SK-N-SH (cell line): ENCODE results near the gene PRIMPOL. TPM values are rescaled to one million over a fixed set of nuclear protein-coding genes. Genes with fewer than 3 reads are reported as not detected.
"Not testable (repeated sequence)": the region's sequence is repeated elsewhere in the genome, so short reads cannot be mapped to it uniquely, and the experiment has no call there.

Source experiments
- CTCF ChIA-PET: fragments of 300-600, 350-600 bp; formaldehyde crosslinking; extraction: SDS; loops from one replicate; lab custom pipeline; 2021; lab: Yijun Ruan, JAX
- POLR2A ChIA-PET: fragments of 350-600 bp; sonication (Branson Sonifier 250); formaldehyde crosslinking; extraction: SDS; loops from one replicate; lab custom pipeline; 2020; ENCODE audit warnings: antibody characterized with exemption, inconsistent platforms; lab: Yijun Ruan, JAX
- DNase-seq: peaks from one replicate; pipeline ENCODE4 v3.0.0; 2012
- H2AFZ ChIP-seq: fragments of 200-600 bp; sonication (generic); 2 replicates; pipeline ENCODE4 v1.8.1; 2016; ENCODE audit warnings: antibody characterized with exemption, mild to moderate bottlenecking, low read depth
- H3F3A ChIP-seq: fragments of 200-600 bp; sonication (generic); replicated peaks from 2 replicates; pipeline ENCODE3; 2016; ENCODE audit warnings: antibody characterized with exemption, mild to moderate bottlenecking; ENCODE audit not compliant: insufficient read depth
- H3K27ac ChIP-seq, 2 experiments: fragments of 200-500 bp in 1 of 2; fragments of 200-600 bp in 1 of 2; sonication (Bioruptor generic) in 1 of 2; sonication (generic), shearing (Covaris generic) in 1 of 2; 2 replicates each; pipeline versions ENCODE4 v1.5.1 to v1.6.1; 2014 to 2016; ENCODE audit warnings: low read depth in 2 of 2, inconsistent platforms in 1 of 2, low read length in 1 of 2, mild to moderate bottlenecking in 1 of 2, mixed read lengths in 1 of 2
- H3K27me3 ChIP-seq: fragments of 200-600 bp; sonication (generic), shearing (Covaris generic); 2 replicates; pipeline ENCODE4 v1.6.1; 2016; ENCODE audit warnings: mixed run types; ENCODE audit not compliant: insufficient read depth
- H3K36me3 ChIP-seq, 2 experiments: fragments of 200-500 bp in 1 of 2; fragments of 200-600 bp in 1 of 2; sonication (Bioruptor generic) in 1 of 2; sonication (generic) in 1 of 2; replicated peaks in 1 of 2; 2 replicates each; pipeline versions ENCODE3 to v1.5.1; 2014 to 2016; ENCODE audit warnings: low read length in 1 of 2, mild to moderate bottlenecking in 1 of 2; ENCODE audit not compliant: insufficient read depth in 2 of 2, control insufficient read depth in 1 of 2
- H3K4me1 ChIP-seq, 2 experiments: fragments of 200-500 bp in 1 of 2; fragments of 200-600 bp in 1 of 2; sonication (Bioruptor generic) in 1 of 2; sonication (generic), shearing (Covaris generic) in 1 of 2; 2 replicates each; pipeline versions ENCODE4 v1.5.1 to v1.6.1; 2014 to 2016; ENCODE audit warnings: low read depth in 1 of 2, low read length in 1 of 2, mixed run types in 1 of 2; ENCODE audit not compliant: insufficient read depth in 2 of 2, control insufficient read depth in 1 of 2
- H3K4me2 ChIP-seq: fragments of 200-600 bp; sonication (generic), shearing (Covaris generic); 2 replicates; pipeline ENCODE4 v1.6.1; 2017; ENCODE audit warnings: mixed run types
- H3K4me3 ChIP-seq, 2 experiments: fragments of 200-500 bp in 1 of 2; fragments of 200-600 bp in 1 of 2; sonication (Bioruptor generic) in 1 of 2; sonication (generic), shearing (Covaris generic) in 1 of 2; 2 replicates each; pipeline versions ENCODE4 v1.5.1 to v1.8.1; 2014 to 2016; ENCODE audit warnings: low read depth in 2 of 2, inconsistent platforms in 1 of 2, low read length in 1 of 2, mild to moderate bottlenecking in 1 of 2, mixed read lengths in 1 of 2, moderate library complexity in 1 of 2
- H3K79me2 ChIP-seq: fragments of 200-600 bp; sonication (generic); 2 replicates; pipeline ENCODE4 v1.8.1; 2017; ENCODE audit warnings: mild to moderate bottlenecking; ENCODE audit not compliant: insufficient read depth
- H3K9ac ChIP-seq: fragments of 200-600 bp; sonication (generic); 2 replicates; pipeline ENCODE4 v1.6.1; 2017; ENCODE audit warnings: mixed run types
- H3K9me2 ChIP-seq: fragments of 200-600 bp; sonication (generic); 2 replicates; pipeline ENCODE4 v1.6.1; 2017; ENCODE audit warnings: mixed run types
- H3K9me3 ChIP-seq: fragments of 200-600 bp; sonication (generic); 2 replicates; pipeline ENCODE4 v1.6.1; 2017; ENCODE audit warnings: mixed run types, mild to moderate bottlenecking, moderate library complexity
- H4K20me1 ChIP-seq: fragments of 200-600 bp; sonication (generic); 2 replicates; pipeline ENCODE4 v1.6.1; 2017; ENCODE audit warnings: mild to moderate bottlenecking, mixed run types; ENCODE audit not compliant: insufficient read depth
- CHD2 ChIP-seq: fragments of 150-350 bp; IDR thresholded peaks from 2 replicates; pipeline ENCODE4 v1.6.1; 2018; ENCODE audit warnings: low read length; ENCODE audit not compliant: partially characterized antibody
- EZH2phosphoT487 ChIP-seq: fragments of 200-600 bp; sonication (generic); IDR thresholded peaks from 2 replicates; pipeline ENCODE4 v1.6.1; 2017; ENCODE audit warnings: low read depth, mixed run types, mild to moderate bottlenecking, antibody characterized with exemption, moderate library complexity, borderline replicate concordance
- FOSL2 ChIP-seq: IDR thresholded peaks from 2 replicates; pipeline ENCODE4 v1.4.0; 2012; ENCODE audit warnings: low read depth, mild to moderate bottlenecking, moderate library complexity, borderline replicate concordance
- GABPA ChIP-seq: IDR thresholded peaks from 2 replicates; pipeline ENCODE4 v1.4.0; 2012; ENCODE audit warnings: low read depth, mild to moderate bottlenecking
- GATA2 ChIP-seq: sonication (generic); formaldehyde crosslinking; IDR thresholded peaks from 2 replicates; pipeline ENCODE4 v1.5.0; 2020; ENCODE audit warnings: mild to moderate bottlenecking, missing genetic modification reagents
- MAX ChIP-seq: IDR thresholded peaks from 2 replicates; pipeline ENCODE4 v1.4.0; 2012; ENCODE audit warnings: low read depth
- MEF2A ChIP-seq: IDR thresholded peaks from 2 replicates; pipeline ENCODE4 v1.4.0; 2012; ENCODE audit warnings: low read depth, borderline replicate concordance
- NFIC ChIP-seq: IDR thresholded peaks from 2 replicates; pipeline ENCODE4 v1.4.0; 2012; ENCODE audit warnings: borderline replicate concordance
- POLR2AphosphoS5 ChIP-seq: IDR thresholded peaks from 2 replicates; pipeline ENCODE4 v1.6.1; 2012; ENCODE audit warnings: low read depth, low read length
- RAD21 ChIP-seq: IDR thresholded peaks from 2 replicates; pipeline ENCODE4 v1.6.1; 2012; ENCODE audit warnings: mild to moderate bottlenecking, low read length
- RCOR1 ChIP-seq: fragments of 150-350 bp; IDR thresholded peaks from 2 replicates; pipeline ENCODE4 v1.6.1; 2017; ENCODE audit warnings: antibody characterized with exemption, low read length
- TCF12 ChIP-seq: IDR thresholded peaks from 2 replicates; pipeline ENCODE4 v1.4.0; 2012
- TEAD4 ChIP-seq: IDR thresholded peaks from 2 replicates; pipeline ENCODE4 v1.4.0; 2012; ENCODE audit warnings: mild to moderate bottlenecking, borderline replicate concordance; ENCODE audit not compliant: insufficient read depth
- WGBS: methylation state at CpG from one replicate; pipeline ENCODE4 v1.1.6; 2017; ENCODE audit warnings: low lambda C conversion rate; 5-methylcytosine and 5-hydroxymethylcytosine counted together
- polyA plus RNA-seq, 3 experiments: library from polyadenylated mRNA; depleted of rRNA; stranded (reverse); fragments of >200 nt; gene quantifications; 2 replicates each; pipeline ENCODE4 v1.2.3, GENCODE V29; 2012
- TF ChIP-seq, protein P1 (sequence below): IDR thresholded peaks from 2 replicates; pipeline ENCODE4 v1.6.1; 2012; ENCODE audit warnings: mild to moderate bottlenecking, low read depth, low read length, moderate library complexity
- TF ChIP-seq, protein P2 (sequence below): fragments of 200-600 bp; sonication (generic); IDR thresholded peaks from 2 replicates; pipeline ENCODE4 v1.6.1; 2017; ENCODE audit warnings: antibody characterized with exemption, mild to moderate bottlenecking, moderate library complexity

The PRIMPOL gene
- polyA plus RNA-seq, 1 of the 3 experiments (the other 2 are of a cell fraction), result 8.0 TPM

GRCh38 chr4:184734758-184735157, 85.2 kb downstream of the PRIMPOL start:
- TF ChIP-seq POLR2AphosphoS5, result no peak
- no peaks in the 10 kb centered on the region for H3K9me3 ChIP-seq
- DNase-seq, result no peak
- H2AFZ ChIP-seq, result peak overlapping the region; percentile 69
- peak overlapping the region in 1 of 2 experiments; percentile 85; a peak in 2 of 4 replicates for H3K27ac ChIP-seq
- H3K4me1 ChIP-seq, result peaks cover 9 to 11% of the 10 kb centered on the region in 2 experiments; a peak in 3 of 4 replicates
- peaks cover 40% of the 10 kb centered on the region for H3K79me2 ChIP-seq
- POLR2A ChIA-PET, result interaction anchor here (0.8 to 1.6 kb wide), 5 partner anchors 80 to 661 kb away, joined by 3 to 5 read pairs (median 3); partner anchors contain the start of genes IRF2 and LRP2BP
- no peaks in the 10 kb centered on the region for H3F3A ChIP-seq
- CTCF ChIA-PET, result interaction anchor here (0.9 to 3.2 kb wide), 6 partner anchors 10 to 449 kb away, joined by 3 to 17 read pairs (median 7); no protein-coding TSS in a partner anchor
- H3K4me3 ChIP-seq, result peak overlapping the region; percentile 95 to 97
- 13% methylated on average over 6 of the region's 6 CpGs for WGBS
- H4K20me1 ChIP-seq, result no peaks in the 10 kb centered on the region
- peak overlapping the region; percentile 64 for H3K4me2 ChIP-seq
- peak overlapping the region; percentile 43; the same call in 1 of the 2 replicates for H3K9ac ChIP-seq
- H3K36me3 ChIP-seq, result peaks cover 0 to 1% of the 10 kb centered on the region in 2 experiments
- no peaks in the 10 kb centered on the region for H3K27me3 ChIP-seq
- H3K9me2 ChIP-seq, result no peaks in the 10 kb centered on the region

GRCh38 chr4:184739575-184739974, 90.0 kb downstream of the PRIMPOL start:
- H3K4me1 ChIP-seq, H3K27me3 ChIP-seq, H3K79me2 ChIP-seq, H4K20me1 ChIP-seq, H3K9me2 ChIP-seq, H3K36me3 ChIP-seq, H3F3A ChIP-seq, H3K4me3 ChIP-seq, H2AFZ ChIP-seq, H3K9ac ChIP-seq, POLR2A ChIA-PET, H3K9me3 ChIP-seq, DNase-seq, H3K4me2 ChIP-seq, H3K27ac ChIP-seq: not testable (repeated sequence)
- CTCF ChIA-PET, result interaction anchor here (0.7 to 1.4 kb wide), 2 partner anchors 245 to 357 kb away, joined by 3 to 4 read pairs; no protein-coding TSS in a partner anchor
- WGBS, result 22% methylated on average over 1 of the region's 1 CpG

GRCh38 chr4:184740980-184741391, 91.4 kb downstream of the PRIMPOL start:
- Histone ChIP-seq H3F3A (no peaks in the 10 kb centered on the region), H3K36me3 (no peaks in the 10 kb centered on the region), H3K4me1 (0 out of 4 replicates have a peak, but pooled peaks cover 0 to under 1% of the 10 kb centered on the region in 2 experiments), H2AFZ (no peak overlapping the region), H3K79me2 (no peaks in the 10 kb centered on the region), H4K20me1 (no peaks in the 10 kb centered on the region), H3K9ac (no peak overlapping the region), H3K4me2 (no peak overlapping the region), H3K27me3 (no peaks in the 10 kb centered on the region), H3K9me3 (no peaks in the 10 kb centered on the region), H3K9me2 (no peaks in the 10 kb centered on the region), H3K4me3 (no peak overlapping the region), H3K27ac (no peak overlapping the region)
- DNase-seq, result no peak
- POLR2A ChIA-PET, result no interaction called here
- CTCF ChIA-PET, result interaction anchor here (1.4 kb wide), 1 partner anchor 243 kb away, joined by 7 read pairs; no protein-coding TSS in a partner anchor
- WGBS, result 93% methylated on average over 3 of the region's 20 CpGs
- TF ChIP-seq NFIC (no peak), TCF12 (no peak), GATA2 (CRISPR knock-in tag) (no peak), RAD21 (no peak), GABPA (no peak), RCOR1 (no peak), TEAD4 (no peak), CHD2 (no peak), FOSL2 (no peak), MEF2A (no peak), EZH2phosphoT487 (no peak), MAX (no peak), POLR2AphosphoS5 (no peak)
- TF ChIP-seq, protein P1, sequence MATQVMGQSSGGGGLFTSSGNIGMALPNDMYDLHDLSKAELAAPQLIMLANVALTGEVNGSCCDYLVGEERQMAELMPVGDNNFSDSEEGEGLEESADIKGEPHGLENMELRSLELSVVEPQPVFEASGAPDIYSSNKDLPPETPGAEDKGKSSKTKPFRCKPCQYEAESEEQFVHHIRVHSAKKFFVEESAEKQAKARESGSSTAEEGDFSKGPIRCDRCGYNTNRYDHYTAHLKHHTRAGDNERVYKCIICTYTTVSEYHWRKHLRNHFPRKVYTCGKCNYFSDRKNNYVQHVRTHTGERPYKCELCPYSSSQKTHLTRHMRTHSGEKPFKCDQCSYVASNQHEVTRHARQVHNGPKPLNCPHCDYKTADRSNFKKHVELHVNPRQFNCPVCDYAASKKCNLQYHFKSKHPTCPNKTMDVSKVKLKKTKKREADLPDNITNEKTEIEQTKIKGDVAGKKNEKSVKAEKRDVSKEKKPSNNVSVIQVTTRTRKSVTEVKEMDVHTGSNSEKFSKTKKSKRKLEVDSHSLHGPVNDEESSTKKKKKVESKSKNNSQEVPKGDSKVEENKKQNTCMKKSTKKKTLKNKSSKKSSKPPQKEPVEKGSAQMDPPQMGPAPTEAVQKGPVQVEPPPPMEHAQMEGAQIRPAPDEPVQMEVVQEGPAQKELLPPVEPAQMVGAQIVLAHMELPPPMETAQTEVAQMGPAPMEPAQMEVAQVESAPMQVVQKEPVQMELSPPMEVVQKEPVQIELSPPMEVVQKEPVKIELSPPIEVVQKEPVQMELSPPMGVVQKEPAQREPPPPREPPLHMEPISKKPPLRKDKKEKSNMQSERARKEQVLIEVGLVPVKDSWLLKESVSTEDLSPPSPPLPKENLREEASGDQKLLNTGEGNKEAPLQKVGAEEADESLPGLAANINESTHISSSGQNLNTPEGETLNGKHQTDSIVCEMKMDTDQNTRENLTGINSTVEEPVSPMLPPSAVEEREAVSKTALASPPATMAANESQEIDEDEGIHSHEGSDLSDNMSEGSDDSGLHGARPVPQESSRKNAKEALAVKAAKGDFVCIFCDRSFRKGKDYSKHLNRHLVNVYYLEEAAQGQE, result no peak
- TF ChIP-seq, protein P2, sequence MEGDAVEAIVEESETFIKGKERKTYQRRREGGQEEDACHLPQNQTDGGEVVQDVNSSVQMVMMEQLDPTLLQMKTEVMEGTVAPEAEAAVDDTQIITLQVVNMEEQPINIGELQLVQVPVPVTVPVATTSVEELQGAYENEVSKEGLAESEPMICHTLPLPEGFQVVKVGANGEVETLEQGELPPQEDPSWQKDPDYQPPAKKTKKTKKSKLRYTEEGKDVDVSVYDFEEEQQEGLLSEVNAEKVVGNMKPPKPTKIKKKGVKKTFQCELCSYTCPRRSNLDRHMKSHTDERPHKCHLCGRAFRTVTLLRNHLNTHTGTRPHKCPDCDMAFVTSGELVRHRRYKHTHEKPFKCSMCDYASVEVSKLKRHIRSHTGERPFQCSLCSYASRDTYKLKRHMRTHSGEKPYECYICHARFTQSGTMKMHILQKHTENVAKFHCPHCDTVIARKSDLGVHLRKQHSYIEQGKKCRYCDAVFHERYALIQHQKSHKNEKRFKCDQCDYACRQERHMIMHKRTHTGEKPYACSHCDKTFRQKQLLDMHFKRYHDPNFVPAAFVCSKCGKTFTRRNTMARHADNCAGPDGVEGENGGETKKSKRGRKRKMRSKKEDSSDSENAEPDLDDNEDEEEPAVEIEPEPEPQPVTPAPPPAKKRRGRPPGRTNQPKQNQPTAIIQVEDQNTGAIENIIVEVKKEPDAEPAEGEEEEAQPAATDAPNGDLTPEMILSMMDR, result no peak
